ENCODE results near the gene DPF3. TPM values are rescaled to one million over a fixed set of nuclear protein-coding genes. Genes with fewer than 3 reads are reported as not detected.

Gene DPF3
- total and polyA plus RNA-seq, 2 donors (not counting 1 experiment from before 2014, with no cell fraction given): 7.6 to 13.7 TPM

DNA sequence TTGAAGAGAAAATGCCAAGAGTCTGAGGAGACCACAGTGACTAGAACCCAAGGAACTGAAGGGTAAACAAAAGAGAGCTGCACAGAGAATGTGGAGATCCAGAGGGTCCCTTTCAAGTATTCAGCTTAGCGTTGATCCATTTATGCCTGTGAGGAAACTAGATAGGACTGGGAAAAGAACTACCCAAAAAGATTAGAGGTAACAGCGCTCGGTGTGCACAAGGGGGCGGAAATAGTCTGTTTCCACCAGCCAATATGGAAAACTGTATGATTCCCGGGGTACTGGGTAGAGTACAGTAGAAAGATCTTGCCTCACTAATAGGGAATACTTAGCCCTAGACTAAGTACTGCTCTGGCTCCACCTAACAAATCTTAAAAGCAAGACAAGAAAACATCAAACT, 135.5 kb downstream of the DPF3 start:
- Histone ChIP-seq H3K4me3 (replicated peaks in 1 of 4; ENCODE audit: control extremely low read depth in 1 of 4, insufficient read depth in 1 of 4, low read depth in 3 of 4, low read length in 4 of 4) (no peak overlapping the region), H2AFZ (ENCODE audit: low read length) (no peak overlapping the region), H3K4me1 (ENCODE audit: control insufficient read depth, extremely low read depth, insufficient read depth, low read length) (no peaks in the 10 kb centered on the region), H4K20me1 (ENCODE audit: control insufficient read depth, extremely low read depth, insufficient read depth, low read length) (no peaks in the 10 kb centered on the region), H3K27ac (ENCODE audit: insufficient read depth, low read length) (no peak overlapping the region), H3K9ac (ENCODE audit: insufficient read depth, low read length) (no peak overlapping the region), H3K79me2 (ENCODE audit: control insufficient read depth, insufficient read depth, low read length) (no peaks in the 10 kb centered on the region), H3K9me3 (ENCODE audit: control insufficient read depth, insufficient read depth, low read depth, low read length) (peaks cover 1% of the 10 kb centered on the region), H3K4me2 (ENCODE audit: extremely low read depth, insufficient read depth, low read length) (no peak overlapping the region), H3K27me3 (ENCODE audit: control insufficient read depth, insufficient read depth, low read length) (no peaks in the 10 kb centered on the region), H3K36me3 (ENCODE audit: control insufficient read depth, insufficient read depth, low read length) (peaks cover 3% of the 10 kb centered on the region)
- TF ChIP-seq, protein P1, sequence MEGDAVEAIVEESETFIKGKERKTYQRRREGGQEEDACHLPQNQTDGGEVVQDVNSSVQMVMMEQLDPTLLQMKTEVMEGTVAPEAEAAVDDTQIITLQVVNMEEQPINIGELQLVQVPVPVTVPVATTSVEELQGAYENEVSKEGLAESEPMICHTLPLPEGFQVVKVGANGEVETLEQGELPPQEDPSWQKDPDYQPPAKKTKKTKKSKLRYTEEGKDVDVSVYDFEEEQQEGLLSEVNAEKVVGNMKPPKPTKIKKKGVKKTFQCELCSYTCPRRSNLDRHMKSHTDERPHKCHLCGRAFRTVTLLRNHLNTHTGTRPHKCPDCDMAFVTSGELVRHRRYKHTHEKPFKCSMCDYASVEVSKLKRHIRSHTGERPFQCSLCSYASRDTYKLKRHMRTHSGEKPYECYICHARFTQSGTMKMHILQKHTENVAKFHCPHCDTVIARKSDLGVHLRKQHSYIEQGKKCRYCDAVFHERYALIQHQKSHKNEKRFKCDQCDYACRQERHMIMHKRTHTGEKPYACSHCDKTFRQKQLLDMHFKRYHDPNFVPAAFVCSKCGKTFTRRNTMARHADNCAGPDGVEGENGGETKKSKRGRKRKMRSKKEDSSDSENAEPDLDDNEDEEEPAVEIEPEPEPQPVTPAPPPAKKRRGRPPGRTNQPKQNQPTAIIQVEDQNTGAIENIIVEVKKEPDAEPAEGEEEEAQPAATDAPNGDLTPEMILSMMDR (conservative IDR thresholded peaks at IDR 0.05 in 1 of 2, IDR thresholded peaks at IDR 0.05 in 1 of 2; ENCODE audit: low read depth in 1 of 2, low read length in 2 of 2): no peak
- TF ChIP-seq EZH2 (IDR thresholded peaks at IDR 0.05; ENCODE audit: low read length, missing control alignments): no peak
- DNase-seq (ENCODE audit: low read depth in 2 of 2): no peak

DNA sequence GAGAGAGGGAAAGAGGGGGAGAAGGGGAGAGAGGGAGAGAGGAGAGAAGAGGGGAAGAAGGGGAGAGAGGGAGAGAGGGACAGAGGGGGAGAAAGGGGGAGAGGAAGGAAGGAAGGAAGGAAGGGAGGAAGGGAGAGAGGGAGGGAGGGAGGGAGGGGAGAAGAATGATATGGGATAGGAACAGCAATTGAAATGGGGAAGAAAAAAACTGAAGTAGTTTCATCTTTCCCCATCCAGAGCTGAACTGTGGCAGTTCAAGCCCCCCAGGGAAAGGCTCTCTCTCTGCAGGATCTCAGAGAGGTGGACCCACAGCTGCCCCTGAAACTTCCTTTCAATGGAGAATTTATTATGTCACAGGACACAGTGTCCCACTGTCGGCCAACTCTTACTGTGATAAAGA, 136.9 kb downstream of the DPF3 start:
- H4K20me1 ChIP-seq (ENCODE audit: control insufficient read depth, extremely low read depth, insufficient read depth, low read length): no peaks in the 10 kb centered on the region
- no peak for TF ChIP-seq EZH2 (IDR thresholded peaks at IDR 0.05; ENCODE audit: low read length, missing control alignments)
- TF ChIP-seq, protein P1 (conservative IDR thresholded peaks at IDR 0.05 in 1 of 2, IDR thresholded peaks at IDR 0.05 in 1 of 2; ENCODE audit: low read depth in 1 of 2, low read length in 2 of 2): no peak

DNA sequence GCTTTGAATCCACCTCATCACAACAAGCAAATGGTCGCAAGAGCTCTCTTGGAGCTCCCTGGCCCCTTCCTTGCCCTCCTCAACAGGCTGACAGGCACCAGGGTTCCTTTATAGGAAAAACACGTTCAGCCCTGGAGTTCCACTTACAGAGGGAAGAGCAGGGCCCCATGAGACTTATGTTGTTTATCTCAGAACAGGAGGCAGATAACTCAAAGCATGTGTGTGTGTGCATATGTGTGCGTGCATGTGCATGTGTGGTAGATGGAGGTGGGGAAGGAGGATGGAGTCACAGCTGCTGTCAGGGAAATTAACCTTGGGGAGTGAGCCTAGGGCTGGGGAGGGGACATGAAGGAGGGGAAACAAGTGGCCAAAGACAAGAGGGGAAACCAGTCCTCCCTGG, 138.1 kb downstream of the DPF3 start:
- H2AFZ ChIP-seq (ENCODE audit: low read length): no peak overlapping the region
- no peak overlapping the region for H3K9ac ChIP-seq (ENCODE audit: insufficient read depth, low read length)
- no peak overlapping the region for H3K27ac ChIP-seq (ENCODE audit: insufficient read depth, low read length)
- H3K4me3 ChIP-seq (replicated peaks in 1 of 4; ENCODE audit: control extremely low read depth in 1 of 4, insufficient read depth in 1 of 4, low read depth in 3 of 4, low read length in 4 of 4): no peak overlapping the region
- H3K9me3 ChIP-seq (ENCODE audit: control insufficient read depth, insufficient read depth, low read depth, low read length): peaks cover 1% of the 10 kb centered on the region
- H3K36me3 ChIP-seq (ENCODE audit: control insufficient read depth, insufficient read depth, low read length): peaks cover 8% of the 10 kb centered on the region
- no peak for DNase-seq (ENCODE audit: low read depth in 2 of 2)
- H3K4me1 ChIP-seq (ENCODE audit: control insufficient read depth, extremely low read depth, insufficient read depth, low read length): no peaks in the 10 kb centered on the region
- no peaks in the 10 kb centered on the region for H3K79me2 ChIP-seq (ENCODE audit: control insufficient read depth, insufficient read depth, low read length)
- TF ChIP-seq, protein P1 (conservative IDR thresholded peaks at IDR 0.05 in 1 of 2, IDR thresholded peaks at IDR 0.05 in 1 of 2; ENCODE audit: low read depth in 1 of 2, low read length in 2 of 2): no peak
- no peak for TF ChIP-seq EZH2 (IDR thresholded peaks at IDR 0.05; ENCODE audit: low read length, missing control alignments)
- no peaks in the 10 kb centered on the region for H3K27me3 ChIP-seq (ENCODE audit: control insufficient read depth, insufficient read depth, low read length)
- no peaks in the 10 kb centered on the region for H4K20me1 ChIP-seq (ENCODE audit: control insufficient read depth, extremely low read depth, insufficient read depth, low read length)
- H3K4me2 ChIP-seq (ENCODE audit: extremely low read depth, insufficient read depth, low read length): no peak overlapping the region

More for the DNA sequence above, 136.9 kb downstream of the DPF3 start:
- Histone ChIP-seq H3K9ac (ENCODE audit: insufficient read depth, low read length) (no peak overlapping the region), H3K79me2 (ENCODE audit: control insufficient read depth, insufficient read depth, low read length) (no peaks in the 10 kb centered on the region), H3K4me2 (ENCODE audit: extremely low read depth, insufficient read depth, low read length) (no peak overlapping the region), H3K27me3 (ENCODE audit: control insufficient read depth, insufficient read depth, low read length) (no peaks in the 10 kb centered on the region), H3K9me3 (ENCODE audit: control insufficient read depth, insufficient read depth, low read depth, low read length) (peaks cover 1% of the 10 kb centered on the region), H2AFZ (ENCODE audit: low read length) (no peak overlapping the region), H3K27ac (ENCODE audit: insufficient read depth, low read length) (no peak overlapping the region), H3K4me3 (replicated peaks in 1 of 4; ENCODE audit: control extremely low read depth in 1 of 4, insufficient read depth in 1 of 4, low read depth in 3 of 4, low read length in 4 of 4) (no peak overlapping the region), H3K36me3 (ENCODE audit: control insufficient read depth, insufficient read depth, low read length) (peaks cover 8% of the 10 kb centered on the region), H3K4me1 (ENCODE audit: control insufficient read depth, extremely low read depth, insufficient read depth, low read length) (no peaks in the 10 kb centered on the region)
- no peak for DNase-seq (ENCODE audit: low read depth in 2 of 2)

All from fibroblast of lung (primary cell).